SK-N-MC (cell line): ENCODE data around the gene GRK3.

Source experiments
- EZH2 ChIP-seq: fragments of 200-600 bp; sonication (generic); IDR thresholded peaks from one replicate; pipeline ENCODE4 v1.6.1; 2017; ENCODE audit warnings: antibody characterized with exemption
- FOXP2 ChIP-seq: optimal IDR thresholded peaks from 2 replicates; pipeline ENCODE3; 2011; ENCODE audit warnings: mild to moderate bottlenecking, moderate library complexity; ENCODE audit not compliant: insufficient read depth; ENCODE audit errors: extremely low read length, control extremely low read depth
- POLR2AphosphoS5 ChIP-seq: IDR thresholded peaks from 2 replicates; pipeline ENCODE4 v1.6.1; 2012; ENCODE audit warnings: mild to moderate bottlenecking, low read depth, low read length, borderline replicate concordance

DNA sequence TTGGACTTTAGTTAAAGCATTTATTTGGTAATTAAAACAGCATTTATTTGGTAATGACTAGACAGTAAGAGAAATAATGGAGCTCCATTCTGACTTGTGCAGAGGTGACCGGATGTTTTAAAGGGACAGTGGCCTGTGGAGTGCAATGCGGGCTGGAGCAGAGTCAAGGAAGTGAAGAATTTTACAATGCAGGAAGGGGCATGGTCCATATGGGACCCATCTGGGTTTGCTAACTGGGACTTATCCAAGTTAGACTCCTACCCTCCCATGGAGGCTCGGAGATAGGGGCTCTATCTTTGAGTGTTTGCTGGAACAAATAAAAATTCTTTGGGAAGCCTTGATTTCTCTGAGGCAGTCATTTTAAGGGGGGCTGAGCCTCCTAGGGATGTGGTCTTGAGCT is 117.6 kb downstream of the GRK3 start:
- TF ChIP-seq POLR2AphosphoS5, result no peak
- no peak for TF ChIP-seq EZH2
- no peak for TF ChIP-seq FOXP2
